Brain microvascular endothelial cell (primary cell): ENCODE results near the gene RAB35.

ENCODE experiments used
- DNase-seq: peaks from one replicate; pipeline ENCODE4 v3.0.0-alpha.2; 2020
- H3K27ac ChIP-seq: fragments of 250-450 bp; sonication (Bioruptor Pico); 2 replicates; pipeline ENCODE4 v1.5.1; 2020; ENCODE audit warnings: mild to moderate bottlenecking, moderate library complexity
- H3K27me3 ChIP-seq: fragments of 250-450 bp; sonication (Bioruptor Pico); replicated peaks from 2 replicates; pipeline ENCODE4 v1.5.1; 2020; ENCODE audit warnings: mild to moderate bottlenecking
- H3K36me3 ChIP-seq: fragments of 250-450 bp; sonication (Bioruptor Pico); replicated peaks from 2 replicates; pipeline ENCODE4 v1.5.1; 2020; ENCODE audit warnings: mild to moderate bottlenecking
- H3K4me3 ChIP-seq: 2 replicates; pipeline ENCODE4 v1.5.1; 2011; ENCODE audit warnings: low read depth, mild to moderate bottlenecking, control low read depth, low read length, moderate library complexity
- in situ Hi-C: cut with HindIII; loops from 2 replicates; pipeline ENCODE4 v1.10.0; 2017; ENCODE audit warnings: low sequenced_read_pairs, low pct_ligation_motif_present
- TF ChIP-seq, protein P1 (sequence below): IDR thresholded peaks from 2 replicates; pipeline ENCODE4 v1.5.1; 2011; ENCODE audit warnings: low read depth, mild to moderate bottlenecking, moderate library complexity, low read length, control low read depth, inconsistent platforms; ENCODE audit errors: missing control alignments

Gene RAB35

DNA sequence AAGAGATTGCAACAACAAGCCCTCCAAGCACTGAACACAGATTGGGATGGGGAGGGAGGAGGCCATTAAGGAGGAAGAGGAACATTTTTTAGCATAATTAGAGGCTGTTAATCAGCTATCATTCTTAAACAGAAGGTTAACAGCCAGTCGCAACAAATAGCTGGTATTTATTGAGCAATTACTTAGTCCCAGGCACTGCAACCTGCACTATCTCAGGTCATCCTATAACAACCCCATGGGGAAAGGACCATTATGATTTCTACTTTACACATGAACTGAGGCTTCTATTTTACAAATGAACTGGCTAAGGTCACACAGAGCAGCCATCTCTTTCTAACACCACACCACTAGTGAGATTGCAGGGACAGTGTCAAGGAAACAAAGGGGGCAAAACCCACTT, 10.4 kb downstream of the RAB35 start:
- Histone ChIP-seq H3K27me3 (no peaks in the 10 kb centered on the region), H3K36me3 (peaks cover 38% of the 10 kb centered on the region), H3K27ac (no peak overlapping the region), H3K4me3 (no peak overlapping the region)
- DNase-seq: no peak
- TF ChIP-seq, protein P1, sequence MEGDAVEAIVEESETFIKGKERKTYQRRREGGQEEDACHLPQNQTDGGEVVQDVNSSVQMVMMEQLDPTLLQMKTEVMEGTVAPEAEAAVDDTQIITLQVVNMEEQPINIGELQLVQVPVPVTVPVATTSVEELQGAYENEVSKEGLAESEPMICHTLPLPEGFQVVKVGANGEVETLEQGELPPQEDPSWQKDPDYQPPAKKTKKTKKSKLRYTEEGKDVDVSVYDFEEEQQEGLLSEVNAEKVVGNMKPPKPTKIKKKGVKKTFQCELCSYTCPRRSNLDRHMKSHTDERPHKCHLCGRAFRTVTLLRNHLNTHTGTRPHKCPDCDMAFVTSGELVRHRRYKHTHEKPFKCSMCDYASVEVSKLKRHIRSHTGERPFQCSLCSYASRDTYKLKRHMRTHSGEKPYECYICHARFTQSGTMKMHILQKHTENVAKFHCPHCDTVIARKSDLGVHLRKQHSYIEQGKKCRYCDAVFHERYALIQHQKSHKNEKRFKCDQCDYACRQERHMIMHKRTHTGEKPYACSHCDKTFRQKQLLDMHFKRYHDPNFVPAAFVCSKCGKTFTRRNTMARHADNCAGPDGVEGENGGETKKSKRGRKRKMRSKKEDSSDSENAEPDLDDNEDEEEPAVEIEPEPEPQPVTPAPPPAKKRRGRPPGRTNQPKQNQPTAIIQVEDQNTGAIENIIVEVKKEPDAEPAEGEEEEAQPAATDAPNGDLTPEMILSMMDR: no peak
- in situ Hi-C loops: no loop called here

DNA sequence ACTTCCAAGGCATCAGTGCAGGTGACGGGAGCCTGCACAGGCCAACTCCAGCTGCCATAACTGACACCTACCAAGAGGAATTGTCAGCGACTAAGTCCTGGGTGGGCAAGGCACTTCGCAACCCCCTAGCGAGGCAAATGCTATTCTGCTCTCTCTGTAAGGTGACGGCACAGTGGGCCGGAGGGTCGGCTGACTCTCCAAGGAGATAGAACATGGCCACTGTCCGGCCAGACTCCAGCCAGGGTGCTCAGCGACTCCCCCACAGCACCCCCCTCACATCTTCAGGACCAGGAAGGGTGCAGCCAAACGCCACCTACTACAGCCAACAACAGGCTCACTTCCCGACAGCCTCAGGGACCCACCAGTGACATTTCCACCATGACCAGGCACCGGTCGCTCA, 13.2 kb downstream of the RAB35 start:
- no peak overlapping the region for H3K27ac ChIP-seq
- DNase-seq: no peak
- TF ChIP-seq, protein P1: no peak
- H3K4me3 ChIP-seq: no peak overlapping the region
- H3K27me3 ChIP-seq: no peaks in the 10 kb centered on the region
- H3K36me3 ChIP-seq: peaks cover 51% of the 10 kb centered on the region
- in situ Hi-C loops: no loop called here

DNA sequence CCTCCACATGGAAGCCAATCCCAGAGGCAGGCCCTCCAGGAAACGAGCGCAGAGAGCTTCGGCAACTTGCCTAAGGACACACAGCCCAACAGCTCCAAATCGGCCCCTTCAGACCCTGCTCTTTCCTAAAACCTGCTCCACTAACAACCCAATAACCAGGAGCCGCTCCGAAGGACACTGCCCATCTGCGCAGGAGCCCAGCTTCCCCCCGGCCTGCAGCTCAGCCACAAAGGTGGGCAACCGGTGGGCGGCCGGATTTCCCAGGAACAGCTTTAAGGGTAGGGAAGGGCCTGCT, 13.6 kb downstream of the RAB35 start:
- DNase-seq: no peak
- H3K36me3 ChIP-seq: peaks cover 53% of the 10 kb centered on the region
- in situ Hi-C loops: no loop called here
- TF ChIP-seq, protein P1: no peak
- no peaks in the 10 kb centered on the region for H3K27me3 ChIP-seq
- H3K4me3 ChIP-seq: no peak overlapping the region
- no peak overlapping the region for H3K27ac ChIP-seq

DNA sequence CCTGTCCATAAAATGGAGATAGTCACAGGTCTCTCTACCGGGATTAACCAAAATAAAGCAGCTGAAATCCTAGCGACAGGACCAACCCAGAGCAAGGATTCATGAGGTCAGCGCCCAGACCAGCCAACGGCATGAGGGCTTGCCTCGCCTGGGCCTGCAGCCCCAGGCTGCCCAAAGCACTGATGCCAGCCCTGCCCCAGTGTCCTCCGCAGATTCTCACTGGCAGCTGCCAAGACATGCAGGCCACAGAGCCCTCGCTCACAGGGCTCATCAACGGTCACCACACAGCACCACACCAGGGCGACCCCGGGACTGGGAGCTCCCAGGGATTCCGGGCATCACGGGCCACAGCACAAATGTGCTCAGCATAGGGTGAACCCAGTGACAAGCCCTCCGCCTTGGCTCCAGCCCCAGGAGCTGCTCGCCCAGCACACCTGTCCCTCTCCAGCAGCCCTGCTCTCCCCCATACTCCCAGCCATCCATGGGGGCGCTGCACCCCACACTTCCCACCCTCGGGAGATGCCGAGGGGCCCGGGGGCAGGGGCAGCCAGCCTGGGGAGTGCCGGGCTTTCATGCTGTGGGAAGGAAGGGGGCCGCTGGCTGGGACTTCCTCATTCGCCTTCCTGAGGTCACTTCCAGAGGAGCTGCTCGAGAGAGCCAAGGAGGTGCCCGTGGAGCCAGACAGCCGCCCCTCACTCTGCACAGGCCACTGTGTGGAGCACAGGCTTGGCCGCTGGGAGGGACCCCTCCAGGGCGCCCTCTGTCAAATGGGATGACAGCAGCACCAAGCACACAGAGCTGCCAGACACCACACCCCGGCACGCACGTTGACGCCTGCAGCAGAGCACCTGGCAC, 14.1 kb downstream of the RAB35 start:
- in situ Hi-C loops: no loop called here
- peaks cover 55% of the 10 kb centered on the region for H3K36me3 ChIP-seq
- no peak for DNase-seq

DNA sequence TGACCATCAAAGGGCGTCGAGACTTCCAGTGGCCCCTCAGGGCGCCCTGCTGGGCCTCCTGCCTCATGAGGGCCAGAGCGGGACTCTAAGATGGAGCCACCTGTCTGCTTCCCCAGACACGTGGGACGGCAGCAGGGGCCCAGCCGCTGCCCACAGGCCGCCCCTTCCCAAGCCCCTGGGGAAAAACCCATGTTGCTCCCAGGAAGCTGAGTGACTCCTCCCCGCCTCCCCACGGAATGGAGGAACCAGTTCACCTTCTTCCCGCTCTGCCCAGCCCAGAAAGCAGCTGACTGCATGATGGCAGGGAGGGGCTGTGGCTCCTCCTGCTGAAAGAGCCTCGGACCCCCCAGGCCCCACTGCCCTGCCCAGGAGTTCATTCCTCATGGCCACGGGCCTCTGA, 14.9 kb downstream of the RAB35 start:
- no peak overlapping the region for H3K4me3 ChIP-seq
- H3K36me3 ChIP-seq: peaks cover 56% of the 10 kb centered on the region
- in situ Hi-C loops: no loop called here
- TF ChIP-seq, protein P1: no peak
- no peaks in the 10 kb centered on the region for H3K27me3 ChIP-seq
- DNase-seq: no peak
- no peak overlapping the region for H3K27ac ChIP-seq

More for the DNA sequence above, 14.1 kb downstream of the RAB35 start:
- TF ChIP-seq, protein P1: no peak
- Histone ChIP-seq H3K4me3 (no peak overlapping the region), H3K27me3 (no peaks in the 10 kb centered on the region), H3K27ac (no peak overlapping the region)

DNA sequence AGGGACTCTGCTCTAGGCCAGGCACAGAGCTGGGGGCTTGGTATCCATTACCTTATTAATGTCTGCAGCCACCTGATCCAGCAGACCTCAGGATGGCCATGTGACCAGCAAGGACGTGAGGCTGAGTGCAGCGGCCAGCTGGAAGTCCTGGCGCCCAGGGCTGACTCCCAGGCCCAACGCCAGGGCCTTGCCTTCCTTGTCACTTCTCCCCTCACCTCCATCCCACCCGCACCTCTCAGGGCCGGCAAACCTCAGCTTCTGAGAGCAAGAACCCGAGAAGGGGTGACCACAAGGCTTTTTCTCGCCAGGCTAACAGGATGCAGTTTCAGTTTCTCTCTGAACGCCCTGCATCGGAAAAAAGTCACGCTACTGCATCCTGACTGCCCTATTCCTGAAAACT, 15.4 kb downstream of the RAB35 start:
- peaks cover 60% of the 10 kb centered on the region for H3K36me3 ChIP-seq

More for the DNA sequence above, 15.4 kb downstream of the RAB35 start:
- Histone ChIP-seq H3K27ac (no peak overlapping the region), H3K4me3 (no peak overlapping the region), H3K27me3 (no peaks in the 10 kb centered on the region)
- TF ChIP-seq, protein P1: no peak
- in situ Hi-C loops: no loop called here
- no peak for DNase-seq
